ENCODE data around the gene PRR33. TPM values are rescaled to one million over a fixed set of nuclear protein-coding genes. Genes with fewer than 3 reads are reported as not detected.

The PRR33 gene
- total and polyA plus RNA-seq, 5 experiments from 2014 or later = 0.06 to 0.15 (median 0.08) TPM; not detected in 2

DNA sequence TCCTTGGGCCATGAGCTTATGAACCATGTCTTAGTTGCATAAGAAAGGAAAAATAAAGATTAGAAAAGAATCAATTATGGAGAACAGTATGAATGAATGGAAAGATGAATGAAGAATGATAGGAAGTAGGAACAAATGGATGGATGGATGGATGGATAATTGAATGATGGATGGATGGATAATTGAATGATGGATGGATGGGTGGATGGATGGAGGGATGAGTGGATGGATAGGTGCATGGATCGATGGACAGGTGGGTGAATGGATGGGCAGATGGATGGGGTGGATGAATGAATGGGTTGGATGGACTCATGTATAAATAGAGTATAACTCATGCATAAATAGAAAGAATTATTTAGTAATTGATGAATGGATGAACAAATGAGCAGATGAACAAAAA, 31.6 kb downstream of the PRR33 start:
- Mint-ChIP-seq H3K36me3 (peaks cover 0 to 18% (median 0%) of the 10 kb centered on the region in 3 donors), H3K27me3 (no peaks in the 10 kb centered on the region), H3K27ac (no peak overlapping the region), H3K4me1 (peaks cover 18 to 43% (median 32%) of the 10 kb centered on the region in 4 donors), H3K9me3 (no peaks in the 10 kb centered on the region), H3K4me3 (no peak overlapping the region)
- POLR2A ChIA-PET = no interaction called here
- no peak for DNase-seq
- ATAC-seq = no peak

- H3K4me3 Mint-ChIP-seq = peak overlapping the region in 3 of 10 donors; percentile 6 to 51 (median 26)
- H3K9me3 Mint-ChIP-seq = no peaks in the 10 kb centered on the region
- no peaks in the 10 kb centered on the region for H3K27me3 Mint-ChIP-seq
- peaks cover 0 to 17% (median 0%) of the 10 kb centered on the region in 3 donors for H3K36me3 Mint-ChIP-seq
- H3K27ac Mint-ChIP-seq = peak overlapping the region in 6 of 10 donors; percentile 9 to 80 (median 56)
- POLR2A ChIA-PET = interaction anchor here (4.6 kb wide), 1 partner anchor 11 kb away, joined by 24 read pairs; no protein-coding TSS in a partner anchor
- peaks cover 11 to 39% (median 28%) of the 10 kb centered on the region in 4 donors for H3K4me1 Mint-ChIP-seq
- no peak for DNase-seq
- no peak for ATAC-seq
Measured at GRCh38 chr11:1859004-1859403, 32.7 kb downstream of the PRR33 start.

DNA sequence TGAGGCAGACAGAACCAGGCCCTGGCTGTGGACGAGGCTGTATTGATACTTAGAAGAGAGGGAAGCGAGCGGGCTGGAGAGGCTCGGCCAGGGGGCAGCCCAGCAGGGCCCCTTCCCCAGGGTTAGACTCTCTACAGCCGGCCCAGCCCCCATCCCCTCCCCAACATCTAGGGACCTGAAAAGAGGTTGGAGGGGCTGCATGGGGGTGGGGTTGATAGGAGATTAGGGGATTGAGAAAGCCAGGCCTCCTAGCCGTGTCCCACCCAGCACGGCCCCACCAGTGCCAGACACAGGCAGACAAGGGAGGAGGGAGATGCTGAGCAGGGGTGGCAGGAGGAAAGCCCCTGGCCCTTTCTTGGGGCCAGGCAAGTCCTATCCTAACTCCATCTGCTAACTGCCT, 33.1 kb downstream of the PRR33 start:
- Mint-ChIP-seq H3K27ac (peak overlapping the region in 6 of 10 donors; percentile 9 to 80 (median 53)), H3K27me3 (no peaks in the 10 kb centered on the region), H3K9me3 (no peaks in the 10 kb centered on the region), H3K36me3 (peaks cover 0 to 16% (median 0%) of the 10 kb centered on the region in 3 donors), H3K4me1 (peaks cover 13 to 40% (median 29%) of the 10 kb centered on the region in 4 donors), H3K4me3 (peak overlapping the region in 3 of 10 donors; percentile 6 to 49 (median 26))
- ATAC-seq (no peak), DNase-seq (no peak)
- POLR2A ChIA-PET = interaction anchor here (0.7 to 4.6 kb wide), 3 partner anchors 11 to 50 kb away, joined by 3 to 24 read pairs (median 3); no protein-coding TSS in a partner anchor

DNA sequence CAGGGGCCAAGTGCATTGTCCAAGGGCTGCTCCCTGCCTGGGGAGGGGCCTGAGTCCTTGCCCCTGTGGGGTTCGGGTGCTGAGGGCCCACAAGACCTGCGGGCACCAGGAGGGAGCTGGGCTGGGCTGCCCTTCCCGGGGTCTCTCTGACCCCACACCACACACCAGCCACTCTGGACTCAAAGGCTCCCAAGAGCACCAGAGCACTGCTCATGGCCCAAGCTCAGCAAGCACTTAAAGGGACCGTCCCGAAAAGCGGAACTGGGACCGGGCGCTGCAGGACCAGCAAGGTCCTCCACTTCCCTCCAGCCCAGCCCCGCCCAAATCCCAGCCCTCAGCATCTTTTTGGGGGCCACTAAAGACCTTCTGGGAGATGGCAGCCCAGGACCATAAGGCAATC, 33.5 kb downstream of the PRR33 start:
- POLR2A ChIA-PET = interaction anchor here (0.7 to 4.6 kb wide), 5 partner anchors 12 to 50 kb away, joined by 3 to 24 read pairs (median 3); no protein-coding TSS in a partner anchor
- Mint-ChIP-seq H3K4me3 (peak overlapping the region in 3 of 10 donors; percentile 6 to 51 (median 49)), H3K9me3 (no peaks in the 10 kb centered on the region)

GRCh38 chr11:1857064-1857463, 34.6 kb downstream of the PRR33 start:
- Mint-ChIP-seq H3K4me1 (peaks cover 20 to 50% (median 42%) of the 10 kb centered on the region in 4 donors), H3K27me3 (no peaks in the 10 kb centered on the region), H3K9me3 (no peaks in the 10 kb centered on the region), H3K4me3 (no peak overlapping the region), H3K36me3 (peaks cover 0 to 14% (median 4%) of the 10 kb centered on the region in 3 donors), H3K27ac (no peak overlapping the region)
- ATAC-seq = no peak
- POLR2A ChIA-PET = interaction anchor here (0.9 to 12.6 kb wide), 6 partner anchors 9 to 102 kb away, joined by 3 to 163 read pairs (median 14); partner anchors contain the start of gene PRR33
- no peak for DNase-seq

More for the DNA sequence above, 33.5 kb downstream of the PRR33 start:
- DNase-seq (no peak), ATAC-seq (no peak)
- H3K36me3 Mint-ChIP-seq = peaks cover 0 to 15% (median 0%) of the 10 kb centered on the region in 3 donors
- H3K27me3 Mint-ChIP-seq = no peaks in the 10 kb centered on the region
- peaks cover 12 to 40% (median 31%) of the 10 kb centered on the region in 4 donors for H3K4me1 Mint-ChIP-seq
- H3K27ac Mint-ChIP-seq = peak overlapping the region in 6 of 10 donors; percentile 37 to 80 (median 69)

GRCh38 chr11:1856306-1857005, 35.2 kb downstream of the PRR33 start:
- POLR2A ChIA-PET = interaction anchor here (1.6 to 12.6 kb wide), 4 partner anchors 10 to 101 kb away, joined by 4 to 163 read pairs (median 25); partner anchors contain the start of gene PRR33
- peaks cover 0 to 14% (median 4%) of the 10 kb centered on the region in 3 donors for H3K36me3 Mint-ChIP-seq
- DNase-seq (no peak), ATAC-seq (no peak)
- H3K9me3 Mint-ChIP-seq = no peaks in the 10 kb centered on the region
- H3K4me3 Mint-ChIP-seq = peak overlapping the region; percentile 26 to 95 (median 42)
- peaks cover 20 to 55% (median 47%) of the 10 kb centered on the region in 4 donors for H3K4me1 Mint-ChIP-seq
- no peaks in the 10 kb centered on the region for H3K27me3 Mint-ChIP-seq
- H3K27ac Mint-ChIP-seq = peak overlapping the region; percentile 9 to 90 (median 64)

- Mint-ChIP-seq H3K4me3 (peak overlapping the region; percentile 34 to 100 (median 46)), H3K27me3 (no peaks in the 10 kb centered on the region), H3K27ac (peak overlapping the region; percentile 14 to 90 (median 64)), H3K9me3 (no peaks in the 10 kb centered on the region), H3K4me1 (peaks cover 20 to 61% (median 53%) of the 10 kb centered on the region in 4 donors), H3K36me3 (peaks cover 0 to 14% (median 4%) of the 10 kb centered on the region in 3 donors)
- POLR2A ChIA-PET = interaction anchor here (1.6 to 12.6 kb wide), 5 partner anchors 10 to 100 kb away, joined by 4 to 163 read pairs (median 24); partner anchors contain the start of gene PRR33
- DNase-seq = no peak
- no peak for ATAC-seq
Measured at GRCh38 chr11:1855886-1856265, 35.8 kb downstream of the PRR33 start.

DNA sequence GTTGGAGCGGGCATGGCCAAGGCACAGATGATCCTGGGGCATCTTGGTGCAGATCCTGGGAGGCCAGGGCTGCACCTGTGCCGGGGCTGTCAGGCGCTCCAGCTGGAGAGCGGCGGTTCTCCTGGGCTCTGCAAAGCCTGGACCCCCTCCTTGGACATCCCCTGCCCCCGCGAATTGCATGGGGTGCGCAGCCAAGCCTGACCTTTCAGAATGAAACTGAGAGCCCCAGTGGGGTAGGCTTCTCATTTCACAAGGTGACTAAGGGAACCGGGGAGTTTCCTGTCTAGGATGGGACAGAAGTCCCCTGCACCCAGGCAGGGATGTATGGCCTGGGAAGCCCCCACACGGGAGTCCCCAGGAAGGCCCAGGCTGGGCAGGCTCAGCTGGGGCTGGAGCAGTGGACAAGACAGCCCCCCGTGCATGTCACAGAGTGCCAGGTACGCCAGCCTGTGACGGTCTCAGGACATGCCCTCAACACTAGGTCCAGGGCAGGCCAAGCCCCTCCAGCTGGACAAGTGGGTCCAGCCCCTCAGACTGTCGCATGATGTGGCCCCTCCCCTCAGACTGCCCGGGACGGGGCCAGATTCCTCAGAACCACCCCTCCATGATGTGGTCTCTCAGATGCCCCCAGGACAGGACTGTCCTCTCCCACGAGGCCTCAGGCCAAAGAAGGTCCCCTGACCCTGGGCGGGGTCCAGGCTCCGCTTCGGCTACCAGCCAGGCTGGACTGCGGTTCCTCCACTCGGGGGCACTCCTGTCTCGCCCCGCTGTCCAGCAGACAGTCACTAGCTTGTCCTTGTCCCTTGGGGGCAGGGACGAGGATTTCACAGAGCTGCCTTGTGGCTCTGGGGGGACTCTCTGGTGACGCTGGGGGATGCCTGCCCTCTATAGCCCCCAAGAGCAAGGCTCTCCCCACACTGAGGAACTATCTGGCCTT, 36.5 kb downstream of the PRR33 start:
- ATAC-seq (no peak), DNase-seq (no peak)
- POLR2A ChIA-PET = interaction anchor here (1.1 to 12.6 kb wide), 9 partner anchors 9 to 100 kb away, joined by 3 to 163 read pairs (median 14); partner anchors contain the start of gene PRR33
- Mint-ChIP-seq H3K36me3 (peaks cover 0 to 14% (median 4%) of the 10 kb centered on the region in 3 donors), H3K4me1 (peaks cover 20 to 68% (median 60%) of the 10 kb centered on the region in 4 donors), H3K4me3 (peak overlapping the region; percentile 61 to 100 (median 98)), H3K9me3 (no peaks in the 10 kb centered on the region), H3K27me3 (no peaks in the 10 kb centered on the region), H3K27ac (peak overlapping the region in 7 of 10 donors; percentile 34 to 90 (median 48))

- ATAC-seq (no peak), DNase-seq (no peak)
- Mint-ChIP-seq H3K9me3 (no peaks in the 10 kb centered on the region), H3K4me3 (peak overlapping the region; percentile 95 to 100 (median 99)), H3K36me3 (peaks cover 0 to 12% (median 4%) of the 10 kb centered on the region in 3 donors), H3K27me3 (no peaks in the 10 kb centered on the region), H3K27ac (peak overlapping the region; percentile 93 to 100 (median 98)), H3K4me1 (peaks cover 20 to 75% (median 67%) of the 10 kb centered on the region in 4 donors)
- POLR2A ChIA-PET = interaction anchor here (0.7 to 12.6 kb wide), 16 partner anchors 8 to 297 kb away, joined by 3 to 163 read pairs (median 12); partner anchors contain the start of genes MRPL23 and PRR33
Measured at GRCh38 chr11:1854132-1854948, 37.4 kb downstream of the PRR33 start.

DNA sequence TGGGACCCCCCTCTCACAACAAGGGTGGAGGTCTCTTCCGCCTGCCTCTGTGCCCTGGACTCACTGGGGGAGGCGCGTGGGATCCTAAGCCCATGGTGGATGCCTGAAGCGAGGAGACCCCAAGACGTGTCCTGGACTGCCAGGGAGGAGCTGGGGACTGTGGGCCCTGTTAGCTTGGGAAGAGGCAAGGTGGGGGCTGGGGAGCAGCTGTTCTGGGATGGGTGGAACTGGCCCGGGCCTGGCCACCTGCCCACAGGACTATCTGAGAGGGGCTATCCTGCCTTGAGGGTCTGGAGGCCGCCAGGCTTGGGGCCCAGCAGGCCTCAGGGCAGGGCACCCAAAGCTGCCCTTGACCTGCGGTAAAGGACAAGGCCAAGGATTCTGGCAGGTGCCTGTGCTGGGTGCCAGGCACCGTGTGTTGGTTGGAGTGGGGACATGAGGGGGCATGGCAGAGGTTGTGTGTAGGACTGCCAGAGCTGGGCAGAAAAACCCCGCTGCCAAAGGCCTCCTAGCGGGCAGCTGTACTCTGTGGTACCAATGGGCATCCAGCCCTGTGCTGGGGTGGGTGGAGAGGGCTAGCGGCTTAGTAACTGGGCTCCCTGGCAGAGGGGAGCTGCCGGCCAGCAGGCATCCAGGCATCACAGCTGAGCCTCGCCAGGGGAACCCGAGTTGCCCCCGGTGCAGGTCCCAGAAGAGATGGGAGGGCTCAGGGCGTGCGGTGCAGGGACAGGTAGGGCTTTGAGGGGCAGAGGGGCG, 38.1 kb downstream of the PRR33 start:
- peak overlapping the region; percentile 93 to 100 (median 98) for H3K27ac Mint-ChIP-seq
- H3K36me3 Mint-ChIP-seq = peaks cover 0 to 9% (median 4%) of the 10 kb centered on the region in 3 donors
- no peaks in the 10 kb centered on the region for H3K9me3 Mint-ChIP-seq
- ATAC-seq (no peak), DNase-seq (no peak)
- peak overlapping the region; percentile 95 to 100 (median 99) for H3K4me3 Mint-ChIP-seq
- POLR2A ChIA-PET = interaction anchor here (0.6 to 12.6 kb wide), 19 partner anchors 8 to 298 kb away, joined by 3 to 163 read pairs (median 8); partner anchors contain the start of genes MRPL23, PRR33 and TNNI2
- H3K27me3 Mint-ChIP-seq = no peaks in the 10 kb centered on the region
- peaks cover 15 to 77% (median 72%) of the 10 kb centered on the region in 4 donors for H3K4me1 Mint-ChIP-seq
